ENCODE results near the gene CLIC4. TPM values are rescaled to one million over a fixed set of nuclear protein-coding genes. Genes with fewer than 3 reads are reported as not detected.
"Not testable (repeated sequence)": the region's sequence is repeated elsewhere in the genome, so short reads cannot be mapped to it uniquely, and the experiment has no call there.

CLIC4 gene
- total and polyA plus RNA-seq, 11 donors = 111 to 917 (median 387) TPM

- no peak for DNase-seq
- TF ChIP-seq POLR2A (IDR thresholded peaks at IDR 0.05) (no peak), CTCF (IDR thresholded peaks at IDR 0.05) (no peak)
- WGBS, 4 donors = 85 to 90% (median 88%) methylated on average over 3 of the region's 3 CpGs
- no peak for ATAC-seq
- Histone ChIP-seq H3K4me1 (peaks cover 0 to 80% (median 42%) of the 10 kb centered on the region in 12 donors), H3K36me3 (peaks cover 0 to 2% (median 0%) of the 10 kb centered on the region in 9 donors), H3K27me3 (no peaks in the 10 kb centered on the region), H3K4me3 (no peak overlapping the region), H3K27ac (no peak overlapping the region), H3K9me3 (no peaks in the 10 kb centered on the region)
- intact Hi-C loops (cut with DNase I) = loop anchor here in 1 of 10 donors (10.0 kb wide), 1 partner anchor 49 kb away; no protein-coding TSS in a partner anchor
These were observed 30.1 kb downstream of the CLIC4 start for GRCh38 chr1:24775348-24775747.

- TF ChIP-seq POLR2A (IDR thresholded peaks at IDR 0.05) (no peak), CTCF (IDR thresholded peaks at IDR 0.05) (no peak)
- intact Hi-C loops (cut with DNase I) = loop anchor here in 1 of 10 donors (10.0 kb wide), 1 partner anchor 49 kb away; no protein-coding TSS in a partner anchor
- H3K36me3 ChIP-seq = peaks cover 0 to 2% (median 0%) of the 10 kb centered on the region in 9 donors
These were observed 30.7 kb downstream of the CLIC4 start for GRCh38 chr1:24775916-24776315.

GRCh38 chr1:24776821-24777220, 31.6 kb downstream of the CLIC4 start:
- Histone ChIP-seq H3K27ac (peak overlapping the region in 6 of 12 donors; percentile 1 to 42 (median 24)), H3K4me1 (peaks cover 0 to 71% (median 32%) of the 10 kb centered on the region in 12 donors), H3K27me3 (no peaks in the 10 kb centered on the region), H3K36me3 (peaks cover 0 to 2% (median 0%) of the 10 kb centered on the region in 9 donors), H3K9me3 (no peaks in the 10 kb centered on the region), H3K4me3 (no peak overlapping the region)
- peak in 2 of 4 donors; percentile 21 to 59 for ATAC-seq
- TF ChIP-seq CTCF (IDR thresholded peaks at IDR 0.05) (no peak), POLR2A (IDR thresholded peaks at IDR 0.05) (no peak)
- no peak for DNase-seq
- WGBS, 4 donors = 68 to 81% (median 76%) methylated on average over 8 of the region's 8 CpGs
- intact Hi-C loops (cut with DNase I) = loop anchor here in 1 of 10 donors (10.0 kb wide), 1 partner anchor 48 kb away; no protein-coding TSS in a partner anchor

More at GRCh38 chr1:24775916-24776315, 30.7 kb downstream of the CLIC4 start:
- Histone ChIP-seq H3K27me3 (no peaks in the 10 kb centered on the region), H3K9me3 (no peaks in the 10 kb centered on the region), H3K4me1 (peaks cover 0 to 80% (median 38%) of the 10 kb centered on the region in 12 donors), H3K27ac (peak overlapping the region in 3 of 12 donors; percentile 1 to 34 (median 28)), H3K4me3 (no peak overlapping the region)
- ATAC-seq (no peak), DNase-seq (no peak)
- WGBS, 4 donors = 81 to 87% (median 85%) methylated on average over 3 of the region's 3 CpGs

GRCh38 chr1:24778141-24778540, 32.9 kb downstream of the CLIC4 start:
- Histone ChIP-seq H3K27ac (peak overlapping the region in 1 of 12 donors; percentile 48), H3K27me3 (no peaks in the 10 kb centered on the region), H3K4me3 (no peak overlapping the region), H3K36me3 (peaks cover 0 to 2% (median 0%) of the 10 kb centered on the region in 9 donors), H3K9me3 (no peaks in the 10 kb centered on the region), H3K4me1 (peaks cover 0 to 65% (median 25%) of the 10 kb centered on the region in 12 donors)
- ATAC-seq = no peak
- intact Hi-C loops (cut with DNase I) = loop anchor here in 1 of 10 donors (10.0 kb wide), 1 partner anchor 47 kb away; no protein-coding TSS in a partner anchor
- 83 to 94% (median 89%) methylated on average over 2 of the region's 2 CpGs for WGBS, 4 donors
- TF ChIP-seq CTCF (IDR thresholded peaks at IDR 0.05) (no peak), POLR2A (IDR thresholded peaks at IDR 0.05) (no peak)
- DNase-seq = no peak

GRCh38 chr1:24779199-24779598, 34.0 kb downstream of the CLIC4 start:
- ATAC-seq, H3K36me3 ChIP-seq, H3K27me3 ChIP-seq, DNase-seq, H3K9me3 ChIP-seq, H3K4me3 ChIP-seq: not testable (repeated sequence)
- Histone ChIP-seq H3K4me1 (peaks cover 0 to 69% (median 27%) of the 10 kb centered on the region in 12 donors), H3K27ac (peak overlapping the region in 2 of 12 donors; percentile 20 to 48)
- WGBS, 4 donors = 91 to 92% (median 91%) methylated on average over 8 of the region's 8 CpGs
- intact Hi-C loops (cut with DNase I) = loop anchor here in 1 of 10 donors (10.0 kb wide), 1 partner anchor 46 kb away; no protein-coding TSS in a partner anchor
